ENCODE measurements around the gene RAB15. TPM values are rescaled to one million over a fixed set of nuclear protein-coding genes. Genes with fewer than 3 reads are reported as not detected.

The RAB15 gene
- total and polyA plus RNA-seq, 2 donors (not counting 1 experiment from before 2014, with no cell fraction given), result 2.2 to 3.6 TPM

- Histone ChIP-seq H3K9ac (ENCODE audit: insufficient read depth, low read length) (no peak overlapping the region), H3K79me2 (ENCODE audit: control insufficient read depth, insufficient read depth, low read length) (no peaks in the 10 kb centered on the region), H3K27ac (ENCODE audit: insufficient read depth, low read length) (no peak overlapping the region), H3K4me2 (ENCODE audit: extremely low read depth, insufficient read depth, low read length) (no peak overlapping the region), H3K27me3 (ENCODE audit: control insufficient read depth, insufficient read depth, low read length) (no peaks in the 10 kb centered on the region), H3K4me3 (replicated peaks in 1 of 4; ENCODE audit: control extremely low read depth in 1 of 4, insufficient read depth in 1 of 4, low read depth in 3 of 4, low read length in 4 of 4) (no peak overlapping the region), H4K20me1 (ENCODE audit: control insufficient read depth, extremely low read depth, insufficient read depth, low read length) (no peaks in the 10 kb centered on the region), H3K9me3 (ENCODE audit: control insufficient read depth, insufficient read depth, low read depth, low read length) (no peaks in the 10 kb centered on the region), H2AFZ (ENCODE audit: low read length) (no peak overlapping the region), H3K4me1 (ENCODE audit: control insufficient read depth, extremely low read depth, insufficient read depth, low read length) (no peaks in the 10 kb centered on the region), H3K36me3 (ENCODE audit: control insufficient read depth, insufficient read depth, low read length) (no peaks in the 10 kb centered on the region)
- no peak for TF ChIP-seq EZH2 (IDR thresholded peaks at IDR 0.05; ENCODE audit: low read length, missing control alignments)
- TF ChIP-seq CTCF (conservative IDR thresholded peaks at IDR 0.05 in 1 of 2, IDR thresholded peaks at IDR 0.05 in 1 of 2; ENCODE audit: low read depth in 1 of 2, low read length in 2 of 2), result no peak
- DNase-seq (ENCODE audit: low read depth in 2 of 2), result no peak
Measured at GRCh38 chr14:64945431-64946178, 26.5 kb downstream of the RAB15 start.

GRCh38 chr14:64944861-64945260 lies 27.3 kb downstream of the RAB15 start:
- no peaks in the 10 kb centered on the region for H4K20me1 ChIP-seq (ENCODE audit: control insufficient read depth, extremely low read depth, insufficient read depth, low read length)
- no peak overlapping the region for H3K4me2 ChIP-seq (ENCODE audit: extremely low read depth, insufficient read depth, low read length)
- no peaks in the 10 kb centered on the region for H3K79me2 ChIP-seq (ENCODE audit: control insufficient read depth, insufficient read depth, low read length)
- TF ChIP-seq EZH2 (IDR thresholded peaks at IDR 0.05; ENCODE audit: low read length, missing control alignments), result no peak
- TF ChIP-seq CTCF (conservative IDR thresholded peaks at IDR 0.05 in 1 of 2, IDR thresholded peaks at IDR 0.05 in 1 of 2; ENCODE audit: low read depth in 1 of 2, low read length in 2 of 2), result no peak
- no peak for DNase-seq (ENCODE audit: low read depth in 2 of 2)
- no peaks in the 10 kb centered on the region for H3K27me3 ChIP-seq (ENCODE audit: control insufficient read depth, insufficient read depth, low read length)
- H3K27ac ChIP-seq (ENCODE audit: insufficient read depth, low read length), result no peak overlapping the region
- H3K9ac ChIP-seq (ENCODE audit: insufficient read depth, low read length), result no peak overlapping the region
- H3K4me3 ChIP-seq (replicated peaks in 1 of 4; ENCODE audit: control extremely low read depth in 1 of 4, insufficient read depth in 1 of 4, low read depth in 3 of 4, low read length in 4 of 4), result no peak overlapping the region
- H3K36me3 ChIP-seq (ENCODE audit: control insufficient read depth, insufficient read depth, low read length), result no peaks in the 10 kb centered on the region
- no peaks in the 10 kb centered on the region for H3K9me3 ChIP-seq (ENCODE audit: control insufficient read depth, insufficient read depth, low read depth, low read length)
- no peak overlapping the region for H2AFZ ChIP-seq (ENCODE audit: low read length)
- H3K4me1 ChIP-seq (ENCODE audit: control insufficient read depth, extremely low read depth, insufficient read depth, low read length), result no peaks in the 10 kb centered on the region

GRCh38 chr14:64944041-64944440 lies 28.1 kb downstream of the RAB15 start:
- Histone ChIP-seq H3K27me3 (ENCODE audit: control insufficient read depth, insufficient read depth, low read length) (no peaks in the 10 kb centered on the region), H4K20me1 (ENCODE audit: control insufficient read depth, extremely low read depth, insufficient read depth, low read length) (no peaks in the 10 kb centered on the region), H3K9me3 (ENCODE audit: control insufficient read depth, insufficient read depth, low read depth, low read length) (no peaks in the 10 kb centered on the region), H3K27ac (ENCODE audit: insufficient read depth, low read length) (no peak overlapping the region), H2AFZ (ENCODE audit: low read length) (no peak overlapping the region), H3K9ac (ENCODE audit: insufficient read depth, low read length) (no peak overlapping the region), H3K4me1 (ENCODE audit: control insufficient read depth, extremely low read depth, insufficient read depth, low read length) (no peaks in the 10 kb centered on the region), H3K4me3 (replicated peaks in 1 of 4; ENCODE audit: control extremely low read depth in 1 of 4, insufficient read depth in 1 of 4, low read depth in 3 of 4, low read length in 4 of 4) (no peak overlapping the region), H3K79me2 (ENCODE audit: control insufficient read depth, insufficient read depth, low read length) (no peaks in the 10 kb centered on the region), H3K36me3 (ENCODE audit: control insufficient read depth, insufficient read depth, low read length) (no peaks in the 10 kb centered on the region), H3K4me2 (ENCODE audit: extremely low read depth, insufficient read depth, low read length) (no peak overlapping the region)
- TF ChIP-seq EZH2 (IDR thresholded peaks at IDR 0.05; ENCODE audit: low read length, missing control alignments) (no peak), CTCF (conservative IDR thresholded peaks at IDR 0.05 in 1 of 2, IDR thresholded peaks at IDR 0.05 in 1 of 2; ENCODE audit: low read depth in 1 of 2, low read length in 2 of 2) (no peak)
- DNase-seq (ENCODE audit: low read depth in 2 of 2), result no peak
